Esophagus muscularis mucosa (tissue), 3 donors: ENCODE data around the gene BCHE.

Experiments used
- POLR2AphosphoS5 ChIP-seq, 2 donors: sonication (generic); formaldehyde crosslinking; IDR thresholded peaks; one replicate each; pipeline ENCODE4 v1.6.1; 2017; ENCODE audit warnings: antibody characterized with exemption in 2 of 2
- TF ChIP-seq, protein P1 (sequence below), 3 experiments: fragments of 200-600 bp in 2 of 3; fragments of 450-650 bp in 1 of 3; sonication (generic) in 2 of 3; IDR thresholded peaks; one replicate each; pipeline ENCODE4 v1.5.1; 2017 to 2019; ENCODE audit warnings: antibody characterized with exemption in 3 of 3, mild to moderate bottlenecking in 2 of 3, moderate library complexity in 1 of 3

DNA sequence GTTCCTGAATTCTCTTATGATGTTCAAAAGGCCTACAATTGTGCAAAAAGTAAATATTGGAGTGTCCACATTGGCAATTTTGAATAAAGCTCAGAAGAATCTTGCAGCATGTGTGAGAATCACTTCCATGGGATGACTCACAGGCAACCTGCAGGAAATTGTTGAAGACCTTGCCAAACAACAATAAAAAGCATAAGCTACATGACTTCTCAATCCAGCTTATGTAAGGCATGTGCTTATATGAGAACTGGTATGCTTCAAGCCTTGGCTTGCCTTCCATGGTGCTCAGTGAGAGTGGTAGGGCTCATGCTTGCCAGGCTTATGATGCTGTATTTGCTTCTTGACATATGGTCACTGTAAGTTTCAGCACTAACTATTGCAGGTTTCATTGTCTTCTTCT is 18.4 kb upstream of the BCHE start:
- TF ChIP-seq, protein P1, sequence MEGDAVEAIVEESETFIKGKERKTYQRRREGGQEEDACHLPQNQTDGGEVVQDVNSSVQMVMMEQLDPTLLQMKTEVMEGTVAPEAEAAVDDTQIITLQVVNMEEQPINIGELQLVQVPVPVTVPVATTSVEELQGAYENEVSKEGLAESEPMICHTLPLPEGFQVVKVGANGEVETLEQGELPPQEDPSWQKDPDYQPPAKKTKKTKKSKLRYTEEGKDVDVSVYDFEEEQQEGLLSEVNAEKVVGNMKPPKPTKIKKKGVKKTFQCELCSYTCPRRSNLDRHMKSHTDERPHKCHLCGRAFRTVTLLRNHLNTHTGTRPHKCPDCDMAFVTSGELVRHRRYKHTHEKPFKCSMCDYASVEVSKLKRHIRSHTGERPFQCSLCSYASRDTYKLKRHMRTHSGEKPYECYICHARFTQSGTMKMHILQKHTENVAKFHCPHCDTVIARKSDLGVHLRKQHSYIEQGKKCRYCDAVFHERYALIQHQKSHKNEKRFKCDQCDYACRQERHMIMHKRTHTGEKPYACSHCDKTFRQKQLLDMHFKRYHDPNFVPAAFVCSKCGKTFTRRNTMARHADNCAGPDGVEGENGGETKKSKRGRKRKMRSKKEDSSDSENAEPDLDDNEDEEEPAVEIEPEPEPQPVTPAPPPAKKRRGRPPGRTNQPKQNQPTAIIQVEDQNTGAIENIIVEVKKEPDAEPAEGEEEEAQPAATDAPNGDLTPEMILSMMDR (IDR thresholded peaks at IDR 0.05): no peak
- no peak for TF ChIP-seq POLR2AphosphoS5 (IDR thresholded peaks at IDR 0.05)
